ENCODE measurements around the gene IL1RL1. TPM values are rescaled to one million over a fixed set of nuclear protein-coding genes. Genes with fewer than 3 reads are reported as not detected.

IL1RL1 gene
- total and polyA plus RNA-seq, 2 experiments from 2014 or later, result 0.35 TPM; not detected in 1

DNA sequence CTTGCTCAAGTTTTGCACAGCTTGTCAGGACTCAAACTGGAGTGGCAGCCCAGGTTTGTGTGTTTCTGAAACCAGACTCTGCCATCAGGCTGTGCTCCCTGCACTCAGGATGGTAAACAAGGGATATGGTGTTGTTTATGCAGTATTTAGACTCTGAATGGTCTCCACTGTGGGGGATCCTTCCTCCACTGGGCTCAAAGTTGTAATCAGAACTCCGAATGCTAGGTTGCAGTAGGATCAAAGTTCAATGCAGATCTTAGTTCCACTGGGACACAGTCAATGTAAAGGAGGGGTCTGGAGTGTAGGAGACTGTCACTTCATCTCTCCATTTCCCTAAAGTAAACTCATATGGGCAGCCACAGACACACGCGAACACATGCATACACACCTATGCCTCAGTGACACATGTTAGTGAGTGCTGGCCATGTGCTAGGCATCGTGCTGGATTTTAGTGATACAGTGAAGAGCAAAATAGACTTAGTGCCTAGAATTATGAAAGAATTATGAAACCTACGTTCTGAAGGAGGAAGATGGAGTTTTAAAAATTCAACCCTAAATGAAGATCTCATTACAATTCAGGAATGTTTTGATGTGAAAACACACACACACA, 50.4 kb downstream of the IL1RL1 start:
- no peaks in the 10 kb centered on the region for H4K20me1 ChIP-seq (ENCODE audit: insufficient read depth)
- H3K79me2 ChIP-seq (ENCODE audit: insufficient read depth), result no peaks in the 10 kb centered on the region
- no peak overlapping the region for H3K4me2 ChIP-seq (ENCODE audit: unreplicated experiment)
- TF ChIP-seq EZH2phosphoT487 (IDR thresholded peaks at IDR 0.05; ENCODE audit: insufficient read depth, low read depth), result no peak
- no peak for TF ChIP-seq EZH2 (IDR thresholded peaks at IDR 0.05; ENCODE audit: insufficient read depth, poor library complexity, severe bottlenecking)
- no peak for DNase-seq
- no peak overlapping the region for H3K27ac ChIP-seq
- H3K4me3 ChIP-seq, result no peak overlapping the region
- 76 to 77% methylated on average over 5 of the region's 5 CpGs for WGBS, 2 experiments (ENCODE audit: low coverage in 1 of 2, low lambda C conversion rate in 2 of 2, missing lambda C conversion rate in 2 of 2)
- no peak overlapping the region for H3K9ac ChIP-seq
- in situ Hi-C loops (cut with MboI), result no loop called here
- H3F3A ChIP-seq (ENCODE audit: insufficient read depth), result no peaks in the 10 kb centered on the region
- H3K9me3 ChIP-seq (ENCODE audit: low read depth), result no peaks in the 10 kb centered on the region
- no peaks in the 10 kb centered on the region for H3K4me1 ChIP-seq (ENCODE audit: insufficient read depth)
- no peaks in the 10 kb centered on the region for H3K36me3 ChIP-seq (ENCODE audit: low read depth)
- H3K27me3 ChIP-seq (replicated peaks; ENCODE audit: insufficient read depth), result no peaks in the 10 kb centered on the region
- H3K9me2 ChIP-seq (ENCODE audit: insufficient read depth), result no peaks in the 10 kb centered on the region
- no peak overlapping the region for H2AFZ ChIP-seq

GRCh38 chr2:102365763-102366162, 54.4 kb downstream of the IL1RL1 start:
- no peaks in the 10 kb centered on the region for H3K9me3 ChIP-seq (ENCODE audit: low read depth)
- TF ChIP-seq EZH2 (IDR thresholded peaks at IDR 0.05; ENCODE audit: insufficient read depth, poor library complexity, severe bottlenecking) (no peak), EZH2phosphoT487 (IDR thresholded peaks at IDR 0.05; ENCODE audit: insufficient read depth, low read depth) (no peak)
- no peaks in the 10 kb centered on the region for H3F3A ChIP-seq (ENCODE audit: insufficient read depth)
- no peak overlapping the region for H3K27ac ChIP-seq
- in situ Hi-C loops (cut with MboI), result no loop called here
- no peaks in the 10 kb centered on the region for H3K79me2 ChIP-seq (ENCODE audit: insufficient read depth)
- no peak overlapping the region for H2AFZ ChIP-seq
- no peaks in the 10 kb centered on the region for H3K9me2 ChIP-seq (ENCODE audit: insufficient read depth)
- no peak overlapping the region for H3K9ac ChIP-seq
- H3K4me3 ChIP-seq, result no peak overlapping the region
- no peaks in the 10 kb centered on the region for H3K4me1 ChIP-seq (ENCODE audit: insufficient read depth)
- no peaks in the 10 kb centered on the region for H3K27me3 ChIP-seq (replicated peaks; ENCODE audit: insufficient read depth)
- H4K20me1 ChIP-seq (ENCODE audit: insufficient read depth), result no peaks in the 10 kb centered on the region
- no peaks in the 10 kb centered on the region for H3K36me3 ChIP-seq (ENCODE audit: low read depth)
- no peak overlapping the region for H3K4me2 ChIP-seq (ENCODE audit: unreplicated experiment)
- no peak for DNase-seq
- WGBS, 2 experiments (ENCODE audit: low coverage in 1 of 2, low lambda C conversion rate in 2 of 2, missing lambda C conversion rate in 2 of 2), result 67% methylated on average over 1 of the region's 1 CpG

GRCh38 chr2:102366406-102367112, 55.2 kb downstream of the IL1RL1 start:
- no peak overlapping the region for H3K4me2 ChIP-seq (ENCODE audit: unreplicated experiment)
- H3K9ac ChIP-seq, result no peak overlapping the region
- in situ Hi-C loops (cut with MboI), result no loop called here
- H3F3A ChIP-seq (ENCODE audit: insufficient read depth), result no peaks in the 10 kb centered on the region
- TF ChIP-seq EZH2phosphoT487 (IDR thresholded peaks at IDR 0.05; ENCODE audit: insufficient read depth, low read depth) (no peak), EZH2 (IDR thresholded peaks at IDR 0.05; ENCODE audit: insufficient read depth, poor library complexity, severe bottlenecking) (no peak)
- DNase-seq, result no peak
- H3K4me3 ChIP-seq, result no peak overlapping the region
- no peaks in the 10 kb centered on the region for H3K9me2 ChIP-seq (ENCODE audit: insufficient read depth)
- H3K27ac ChIP-seq, result no peak overlapping the region
- no peaks in the 10 kb centered on the region for H3K9me3 ChIP-seq (ENCODE audit: low read depth)
- H4K20me1 ChIP-seq (ENCODE audit: insufficient read depth), result no peaks in the 10 kb centered on the region
- H3K4me1 ChIP-seq (ENCODE audit: insufficient read depth), result no peaks in the 10 kb centered on the region
- H3K27me3 ChIP-seq (replicated peaks; ENCODE audit: insufficient read depth), result no peaks in the 10 kb centered on the region
- no peak overlapping the region for H2AFZ ChIP-seq
- H3K79me2 ChIP-seq (ENCODE audit: insufficient read depth), result no peaks in the 10 kb centered on the region
- WGBS, 2 experiments (ENCODE audit: low coverage in 1 of 2, low lambda C conversion rate in 2 of 2, missing lambda C conversion rate in 2 of 2), result 76% methylated on average over 3 of the region's 3 CpGs
- H3K36me3 ChIP-seq (ENCODE audit: low read depth), result no peaks in the 10 kb centered on the region

DNA sequence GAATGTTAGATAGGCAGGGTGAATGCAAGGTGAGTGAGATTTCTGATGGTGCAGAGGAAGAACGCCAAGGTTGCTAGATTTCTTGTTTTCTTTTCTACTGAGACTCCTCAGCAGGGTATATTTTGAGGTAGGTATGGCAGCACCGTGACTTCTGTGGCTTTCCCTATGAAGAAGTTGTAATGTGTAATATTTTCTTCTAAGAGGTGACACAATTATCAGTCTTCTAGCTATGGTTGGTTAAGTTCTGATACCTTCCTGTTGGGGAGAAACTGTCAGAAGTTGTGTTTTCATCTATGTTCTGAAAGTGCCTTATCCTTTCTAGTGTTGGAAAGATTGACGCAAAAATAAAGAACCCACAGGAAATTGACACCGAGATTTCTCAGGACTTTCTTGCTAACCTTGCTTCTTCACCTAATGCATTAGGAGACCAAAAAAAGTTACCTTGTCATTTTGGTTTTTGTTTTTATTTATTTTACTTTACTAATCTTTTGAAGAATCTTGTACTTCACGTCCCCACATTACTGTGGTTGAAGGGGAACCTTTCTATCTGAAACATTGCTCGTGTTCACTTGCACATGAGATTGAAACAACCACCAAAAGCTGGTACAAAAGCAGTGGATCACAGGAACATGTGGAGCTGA, 56.1 kb downstream of the IL1RL1 start:
- Histone ChIP-seq H3F3A (ENCODE audit: insufficient read depth) (no peaks in the 10 kb centered on the region), H3K4me3 (no peak overlapping the region), H3K79me2 (ENCODE audit: insufficient read depth) (no peaks in the 10 kb centered on the region), H4K20me1 (ENCODE audit: insufficient read depth) (no peaks in the 10 kb centered on the region), H3K9me2 (ENCODE audit: insufficient read depth) (no peaks in the 10 kb centered on the region), H3K9me3 (ENCODE audit: low read depth) (no peaks in the 10 kb centered on the region), H3K9ac (no peak overlapping the region), H3K36me3 (ENCODE audit: low read depth) (no peaks in the 10 kb centered on the region), H3K4me1 (ENCODE audit: insufficient read depth) (no peaks in the 10 kb centered on the region), H2AFZ (no peak overlapping the region), H3K27ac (no peak overlapping the region), H3K4me2 (ENCODE audit: unreplicated experiment) (no peak overlapping the region), H3K27me3 (replicated peaks; ENCODE audit: insufficient read depth) (no peaks in the 10 kb centered on the region)
- no peak for DNase-seq
- 77 to 83% methylated on average over 6 of the region's 6 CpGs for WGBS, 2 experiments (ENCODE audit: low coverage in 1 of 2, low lambda C conversion rate in 2 of 2, missing lambda C conversion rate in 2 of 2)
- TF ChIP-seq EZH2 (IDR thresholded peaks at IDR 0.05; ENCODE audit: insufficient read depth, poor library complexity, severe bottlenecking) (no peak), EZH2phosphoT487 (IDR thresholded peaks at IDR 0.05; ENCODE audit: insufficient read depth, low read depth) (no peak)
- in situ Hi-C loops (cut with MboI), result no loop called here

All from GM23248 (cell line).